Fibroblast of pulmonary artery (primary cell): Measurements from ENCODE around the gene GALNT13.
A peak's percentile ranks its signal among the peaks of the same experiment; 100 is the strongest.

ENCODE experiments used
- DNase-seq: peaks from one replicate; pipeline ENCODE4 v3.0.0-alpha.2; 2010; ENCODE audit warnings: low read depth
- H3K4me3 ChIP-seq: replicated peaks from 2 replicates; pipeline ENCODE4 v1.5.1; 2011; ENCODE audit warnings: low read depth, mild to moderate bottlenecking, control low read depth, low read length, moderate library complexity
- CTCF ChIP-seq: IDR thresholded peaks from 2 replicates; pipeline ENCODE4 v1.5.1; 2011; ENCODE audit warnings: mild to moderate bottlenecking, control low read depth, low read length, inconsistent platforms; ENCODE audit errors: missing control alignments

GALNT13 gene

GRCh38 chr2:154394600-154394999 is 522.9 kb downstream of the GALNT13 start:
- TF ChIP-seq CTCF: no peak
- H3K4me3 ChIP-seq: no peak overlapping the region
- DNase-seq: no peak

- H3K4me3 ChIP-seq: no peak overlapping the region
- TF ChIP-seq CTCF: no peak
These were observed 529.0 kb downstream of the GALNT13 start for GRCh38 chr2:154400563-154401290.

DNA sequence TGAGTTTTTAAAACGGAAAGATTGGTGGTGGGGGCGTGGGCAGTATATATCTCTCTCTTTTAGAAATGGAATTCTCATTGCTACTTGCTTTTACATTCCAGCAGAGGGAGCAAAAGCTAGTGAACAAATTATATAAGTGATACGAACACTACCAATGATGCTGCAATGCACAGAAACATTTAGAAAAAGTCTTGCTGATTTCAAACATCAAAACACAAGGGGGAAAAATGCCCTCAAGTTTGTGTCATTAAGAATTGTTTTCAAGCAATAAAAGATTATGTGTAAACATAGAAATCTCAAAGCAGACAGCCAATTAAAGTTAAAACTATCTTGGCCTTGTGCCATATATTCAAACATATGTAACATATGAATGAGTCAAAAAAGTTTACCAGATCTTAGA is 530.5 kb downstream of the GALNT13 start:
- peak; percentile 20 for DNase-seq
- TF ChIP-seq CTCF: peak; percentile 36
- no peak overlapping the region for H3K4me3 ChIP-seq

More at GRCh38 chr2:154400563-154401290, 529.0 kb downstream of the GALNT13 start:
- no peak for DNase-seq

- H3K4me3 ChIP-seq: no peak overlapping the region
- DNase-seq: no peak
These were observed 531.6 kb downstream of the GALNT13 start for GRCh38 chr2:154403242-154403790.

GRCh38 chr2:154408786-154409185 is 537.1 kb downstream of the GALNT13 start:
- H3K4me3 ChIP-seq: no peak overlapping the region
- no peak for TF ChIP-seq CTCF
- DNase-seq: no peak

More at GRCh38 chr2:154403242-154403790, 531.6 kb downstream of the GALNT13 start:
- no peak for TF ChIP-seq CTCF

DNA sequence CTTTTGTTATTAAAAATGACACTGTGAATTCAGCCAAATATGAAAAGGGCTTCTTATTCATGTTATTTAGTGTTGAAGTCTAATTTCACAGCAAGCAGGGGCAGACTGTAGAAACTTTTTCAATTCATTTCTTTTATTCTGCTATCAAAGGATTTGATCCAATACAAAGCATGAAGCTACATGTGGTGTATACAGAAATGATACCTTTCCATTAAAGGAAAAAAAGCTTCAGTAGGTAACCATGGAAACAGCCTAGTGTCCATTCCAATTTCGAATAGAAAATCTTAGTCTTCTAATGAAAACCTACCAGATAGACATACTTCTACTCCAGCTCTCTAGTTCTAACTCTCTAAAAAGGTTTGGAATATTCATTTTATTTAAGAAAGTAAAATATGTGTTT is 550.5 kb downstream of the GALNT13 start:
- no peak for TF ChIP-seq CTCF
- no peak for DNase-seq
- no peak overlapping the region for H3K4me3 ChIP-seq

DNA sequence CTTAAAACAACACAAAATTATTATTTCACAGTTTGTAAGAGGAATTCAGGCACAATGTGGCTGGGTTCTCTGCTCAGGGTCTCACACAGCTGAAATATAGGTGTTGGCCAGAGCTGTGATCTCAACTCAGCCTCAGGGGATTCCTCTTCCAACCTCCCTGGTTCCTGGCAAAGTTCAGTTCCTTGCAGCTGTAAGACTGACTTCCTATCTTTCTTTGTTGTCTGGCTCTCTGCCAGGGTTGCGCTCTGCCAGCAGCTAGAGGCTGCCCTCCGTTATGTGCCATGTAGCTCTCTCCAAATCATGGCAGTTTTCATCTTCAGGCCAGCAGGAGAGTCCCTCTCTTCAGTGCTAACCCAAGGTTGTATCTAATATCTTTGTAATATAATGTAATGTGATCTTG is 554.3 kb downstream of the GALNT13 start:
- no peak overlapping the region for H3K4me3 ChIP-seq
- DNase-seq: peak; percentile 1
- no peak for TF ChIP-seq CTCF
